GM12874 (cell line): ENCODE measurements around the gene UGT2B17.

Experiments used
- TF ChIP-seq, protein P1 (sequence below): IDR thresholded peaks from 2 replicates; pipeline ENCODE4 v1.5.1; 2011; ENCODE audit warnings: low read depth, mild to moderate bottlenecking, control low read depth, low read length, moderate library complexity; ENCODE audit not compliant: insufficient read depth

UGT2B17 gene

DNA sequence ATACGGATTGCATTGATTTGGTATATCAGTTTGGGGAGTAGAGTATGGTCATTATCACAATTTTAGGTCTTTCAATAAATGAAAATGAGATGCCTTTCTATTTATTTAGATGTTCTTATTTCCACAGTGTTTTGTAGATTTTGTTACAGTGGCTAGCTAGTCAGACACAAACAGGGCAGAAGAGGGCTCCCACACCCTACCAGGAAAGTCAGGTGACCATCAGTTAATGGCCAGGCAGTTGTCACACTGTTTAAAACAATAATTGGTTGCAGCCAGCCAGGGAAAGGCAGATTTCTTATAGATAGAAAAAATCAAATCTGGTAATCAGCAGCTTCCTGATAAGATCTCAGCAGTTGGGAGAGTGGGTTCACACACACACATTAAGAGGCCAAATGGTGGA is 57.2 kb downstream of the UGT2B17 start:
- TF ChIP-seq, protein P1, sequence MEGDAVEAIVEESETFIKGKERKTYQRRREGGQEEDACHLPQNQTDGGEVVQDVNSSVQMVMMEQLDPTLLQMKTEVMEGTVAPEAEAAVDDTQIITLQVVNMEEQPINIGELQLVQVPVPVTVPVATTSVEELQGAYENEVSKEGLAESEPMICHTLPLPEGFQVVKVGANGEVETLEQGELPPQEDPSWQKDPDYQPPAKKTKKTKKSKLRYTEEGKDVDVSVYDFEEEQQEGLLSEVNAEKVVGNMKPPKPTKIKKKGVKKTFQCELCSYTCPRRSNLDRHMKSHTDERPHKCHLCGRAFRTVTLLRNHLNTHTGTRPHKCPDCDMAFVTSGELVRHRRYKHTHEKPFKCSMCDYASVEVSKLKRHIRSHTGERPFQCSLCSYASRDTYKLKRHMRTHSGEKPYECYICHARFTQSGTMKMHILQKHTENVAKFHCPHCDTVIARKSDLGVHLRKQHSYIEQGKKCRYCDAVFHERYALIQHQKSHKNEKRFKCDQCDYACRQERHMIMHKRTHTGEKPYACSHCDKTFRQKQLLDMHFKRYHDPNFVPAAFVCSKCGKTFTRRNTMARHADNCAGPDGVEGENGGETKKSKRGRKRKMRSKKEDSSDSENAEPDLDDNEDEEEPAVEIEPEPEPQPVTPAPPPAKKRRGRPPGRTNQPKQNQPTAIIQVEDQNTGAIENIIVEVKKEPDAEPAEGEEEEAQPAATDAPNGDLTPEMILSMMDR = no peak

DNA sequence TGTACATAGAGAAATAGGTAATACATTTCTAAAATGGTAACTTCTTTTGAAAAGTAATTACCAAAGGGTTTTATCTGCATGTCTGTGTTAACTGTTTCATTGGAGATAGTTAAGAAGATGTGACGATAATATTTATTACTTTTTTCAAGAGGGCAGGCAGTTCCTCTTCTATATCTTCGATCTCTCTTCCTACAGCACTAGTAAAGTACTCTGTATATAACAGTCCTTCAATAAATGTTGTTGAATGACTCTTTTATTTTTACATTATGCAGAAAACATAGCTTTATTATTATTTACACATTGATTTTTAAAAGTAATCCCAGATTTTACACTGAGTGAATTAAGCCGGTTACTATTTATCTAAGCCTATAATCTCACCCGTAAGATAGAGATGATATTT is 77.1 kb downstream of the UGT2B17 start:
- TF ChIP-seq, protein P1 = no peak

DNA sequence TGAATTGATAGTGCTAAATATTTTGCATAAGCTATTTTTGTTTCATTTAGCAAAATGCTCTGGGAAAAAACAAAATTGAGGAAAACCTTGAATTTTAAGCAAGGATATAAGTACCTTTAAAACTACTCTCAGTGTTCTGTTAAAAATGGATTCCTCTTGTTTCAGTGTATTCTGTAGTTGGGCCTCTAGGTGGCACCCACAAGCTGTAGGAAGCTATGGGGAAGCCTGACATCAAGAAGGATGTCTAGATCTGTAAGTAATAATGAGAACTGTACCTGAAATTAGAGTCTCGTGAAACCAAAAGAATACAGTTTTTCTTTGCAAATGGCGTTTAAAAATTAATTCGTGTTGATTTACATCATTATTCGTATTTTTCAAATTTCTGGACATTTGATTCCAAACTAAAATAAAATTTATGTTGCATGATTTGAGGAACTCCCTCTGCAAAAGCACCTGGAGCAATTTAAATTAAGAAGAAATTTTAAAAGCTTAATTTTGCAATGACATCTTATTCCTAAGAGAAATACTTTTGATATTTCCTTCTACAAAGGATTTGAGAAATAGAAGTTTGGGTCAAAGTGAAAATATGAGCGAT is 77.6 kb downstream of the UGT2B17 start:
- TF ChIP-seq, protein P1 = peak; percentile 60

DNA sequence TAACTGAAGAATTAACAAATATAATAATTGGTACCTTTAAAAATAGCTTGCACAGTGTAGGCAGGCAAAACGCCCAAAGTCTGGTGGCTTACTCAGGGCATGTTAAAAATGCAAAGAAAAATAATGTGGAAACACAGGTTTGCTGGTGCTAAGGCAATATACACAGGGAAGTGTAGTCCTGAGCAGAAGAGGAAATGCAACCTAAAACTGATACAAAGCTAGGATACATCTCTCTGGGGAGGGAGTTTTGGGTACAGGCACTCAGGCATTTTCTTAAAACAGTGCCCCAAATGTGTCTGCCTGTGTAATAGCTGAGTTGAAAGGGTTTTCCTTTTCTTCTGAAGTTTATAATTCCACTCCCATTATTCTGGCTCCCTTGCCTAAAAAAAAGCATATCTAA is 81.4 kb downstream of the UGT2B17 start:
- TF ChIP-seq, protein P1 = no peak

DNA sequence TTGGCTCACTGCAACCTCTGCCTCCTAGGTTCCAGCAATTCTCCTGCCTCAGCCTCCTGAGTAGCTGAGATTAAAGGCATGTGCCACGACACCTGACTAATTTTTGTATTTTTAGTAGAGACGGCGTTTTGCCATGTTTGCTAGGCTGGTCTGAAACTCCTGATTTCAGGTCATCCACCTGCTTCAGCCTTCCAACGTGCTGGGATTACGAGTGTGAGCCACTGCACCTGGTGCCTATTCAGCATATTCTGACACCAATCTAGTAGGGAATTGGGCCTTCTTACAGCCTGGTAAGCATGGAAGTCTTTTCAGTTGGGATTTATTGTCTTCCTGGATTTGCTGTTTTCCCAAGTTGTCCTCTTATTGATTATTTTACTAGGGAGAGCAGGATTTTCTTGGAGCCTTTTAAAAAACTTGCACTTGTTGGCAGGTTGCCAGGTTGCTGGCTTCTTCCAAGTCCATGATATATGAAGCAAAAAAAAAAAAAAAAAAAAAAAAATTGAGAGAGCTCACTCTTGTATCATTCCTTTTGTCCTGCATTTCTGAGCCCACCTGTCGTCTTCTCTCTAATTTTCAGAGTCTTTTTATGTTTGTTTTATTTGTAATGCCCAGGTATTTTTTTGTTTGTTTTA is 85.2 kb downstream of the UGT2B17 start:
- TF ChIP-seq, protein P1 = no peak

- TF ChIP-seq, protein P1 = no peak
Observed at GRCh38 chr4:68489338-68489737, 86.8 kb downstream of the UGT2B17 start.
